ENCODE measurements around the gene SPPL3. TPM values are rescaled to one million over a fixed set of nuclear protein-coding genes. Genes with fewer than 3 reads are reported as not detected.

Gene SPPL3
- total RNA-seq, 1 experiment from 2014 or later = 18.8 TPM

GRCh38 chr12:120816363-120816762, 87.8 kb downstream of the SPPL3 start:
- Histone ChIP-seq H3F3A (ENCODE audit: low read length, unreplicated experiment) (no peaks in the 10 kb centered on the region), H2AFZ (ENCODE audit: low read length) (no peak overlapping the region), H4K20me1 (ENCODE audit: low read length) (no peaks in the 10 kb centered on the region), H3K27ac (ENCODE audit: low read length) (no peak overlapping the region), H3K79me2 (ENCODE audit: low read length) (peaks cover 34% of the 10 kb centered on the region), H3K36me3 (ENCODE audit: low read depth, low read length) (no peaks in the 10 kb centered on the region), H3K4me2 (ENCODE audit: low read length) (no peak overlapping the region), H3K27me3 (ENCODE audit: low read length) (no peaks in the 10 kb centered on the region), H3K4me1 (ENCODE audit: insufficient read depth, low read length) (no peaks in the 10 kb centered on the region), H3K9me3 (ENCODE audit: low read length) (no peaks in the 10 kb centered on the region), H3K9ac (ENCODE audit: low read length) (no peak overlapping the region), H3K4me3 (ENCODE audit: low read length) (no peak overlapping the region), H3K9me2 (replicated peaks; ENCODE audit: low read length) (no peaks in the 10 kb centered on the region)
- ATAC-seq = no peak
- POLR2A ChIA-PET (ENCODE audit: unreplicated experiment) = interaction anchor here (0.6 kb wide), 1 partner anchor 151 kb away, joined by 3 read pairs; no protein-coding TSS in a partner anchor
- BruUV-seq (replicated peaks) = no TSS peak
- TF ChIP-seq EZH2 (IDR thresholded peaks at IDR 0.05; ENCODE audit: low read length, unreplicated experiment) (no peak), CTCF (conservative IDR thresholded peaks at IDR 0.05; ENCODE audit: low read depth, low read length) (no peak), EZH2phosphoT487 (IDR thresholded peaks at IDR 0.05; ENCODE audit: borderline replicate concordance, low read length) (no peak)
- CTCF ChIA-PET = no interaction called here
- DNase-seq = no peak
- intact Hi-C loops (cut with micrococcal nuclease) = no loop called here

- Histone ChIP-seq H4K20me1 (ENCODE audit: low read length) (no peaks in the 10 kb centered on the region), H3K9ac (ENCODE audit: low read length) (no peak overlapping the region), H2AFZ (ENCODE audit: low read length) (no peak overlapping the region), H3K36me3 (ENCODE audit: low read depth, low read length) (no peaks in the 10 kb centered on the region; the same call in 1 of the 2 replicates), H3K4me3 (ENCODE audit: low read length) (no peak overlapping the region), H3K9me2 (replicated peaks; ENCODE audit: low read length) (no peaks in the 10 kb centered on the region), H3K79me2 (ENCODE audit: low read length) (peaks cover 29% of the 10 kb centered on the region), H3K27me3 (ENCODE audit: low read length) (no peaks in the 10 kb centered on the region), H3K27ac (ENCODE audit: low read length) (no peak overlapping the region), H3F3A (ENCODE audit: low read length, unreplicated experiment) (no peaks in the 10 kb centered on the region), H3K4me1 (ENCODE audit: insufficient read depth, low read length) (no peaks in the 10 kb centered on the region), H3K4me2 (ENCODE audit: low read length) (no peak overlapping the region), H3K9me3 (ENCODE audit: low read length) (no peaks in the 10 kb centered on the region)
- intact Hi-C loops (cut with micrococcal nuclease) = no loop called here
- ATAC-seq (no peak), DNase-seq (no peak)
- no TSS peak for BruUV-seq (replicated peaks)
- ChIA-PET POLR2A (ENCODE audit: unreplicated experiment) (no interaction called here), CTCF (no interaction called here)
- TF ChIP-seq CTCF (conservative IDR thresholded peaks at IDR 0.05; ENCODE audit: low read depth, low read length) = no peak
- TF ChIP-seq EZH2 (IDR thresholded peaks at IDR 0.05; ENCODE audit: low read length, unreplicated experiment) = no peak
- TF ChIP-seq EZH2phosphoT487 (IDR thresholded peaks at IDR 0.05; ENCODE audit: borderline replicate concordance, low read length) = no peak
These were observed 89.2 kb downstream of the SPPL3 start for GRCh38 chr12:120814903-120815429.

GRCh38 chr12:120814203-120814902, 89.8 kb downstream of the SPPL3 start:
- no peaks in the 10 kb centered on the region for H3K9me2 ChIP-seq (replicated peaks; ENCODE audit: low read length)
- no peaks in the 10 kb centered on the region for H3K9me3 ChIP-seq (ENCODE audit: low read length)
- no peak overlapping the region for H3K4me3 ChIP-seq (ENCODE audit: low read length)
- no peaks in the 10 kb centered on the region; the same call in 1 of the 2 replicates for H3K36me3 ChIP-seq (ENCODE audit: low read depth, low read length)
- peaks cover 23% of the 10 kb centered on the region for H3K79me2 ChIP-seq (ENCODE audit: low read length)
- no peak overlapping the region for H3K9ac ChIP-seq (ENCODE audit: low read length)
- H3K4me2 ChIP-seq (ENCODE audit: low read length) = no peak overlapping the region
- ChIA-PET POLR2A (ENCODE audit: unreplicated experiment) (no interaction called here), CTCF (no interaction called here)
- H3K4me1 ChIP-seq (ENCODE audit: insufficient read depth, low read length) = no peaks in the 10 kb centered on the region
- TF ChIP-seq EZH2 (IDR thresholded peaks at IDR 0.05; ENCODE audit: low read length, unreplicated experiment) = no peak
- no peak for TF ChIP-seq EZH2phosphoT487 (IDR thresholded peaks at IDR 0.05; ENCODE audit: borderline replicate concordance, low read length)
- TF ChIP-seq CTCF (conservative IDR thresholded peaks at IDR 0.05; ENCODE audit: low read depth, low read length) = no peak
- H3K27ac ChIP-seq (ENCODE audit: low read length) = no peak overlapping the region
- no peak overlapping the region for H2AFZ ChIP-seq (ENCODE audit: low read length)
- H3K27me3 ChIP-seq (ENCODE audit: low read length) = no peaks in the 10 kb centered on the region
- ATAC-seq = no peak
- no peak for DNase-seq
- no peaks in the 10 kb centered on the region for H4K20me1 ChIP-seq (ENCODE audit: low read length)
- no TSS peak for BruUV-seq (replicated peaks)
- no peaks in the 10 kb centered on the region for H3F3A ChIP-seq (ENCODE audit: low read length, unreplicated experiment)
- intact Hi-C loops (cut with micrococcal nuclease) = no loop called here

Measured in PC-3 (cell line).